Measurements from ENCODE around the gene BPI.

GRCh38 chr20:38311491-38311890 lies 7.5 kb downstream of the BPI start:
- TF ChIP-seq CTCF (IDR thresholded peaks at IDR 0.05): no peak
- no peak for TF ChIP-seq POLR2A (IDR thresholded peaks at IDR 0.05)
